HUES6 (cell line): ENCODE measurements around the gene POLR3B.

Experiments
- H3K27ac ChIP-seq: 2 replicates; pipeline ENCODE4 v1.7.0; 2013; ENCODE audit warnings: low read depth, mild to moderate bottlenecking, low read length, inconsistent platforms
- H3K27me3 ChIP-seq: 2 replicates; pipeline ENCODE4 v1.6.1; 2013; ENCODE audit warnings: low read length; ENCODE audit not compliant: control insufficient read depth, insufficient read depth
- H3K36me3 ChIP-seq: 2 replicates; pipeline ENCODE4 v1.6.1; 2013; ENCODE audit warnings: low read length; ENCODE audit not compliant: control insufficient read depth, insufficient read depth
- H3K4me1 ChIP-seq: 2 replicates; pipeline ENCODE4 v1.6.1; 2013; ENCODE audit warnings: low read length; ENCODE audit not compliant: control insufficient read depth, insufficient read depth
- H3K4me3 ChIP-seq: 2 replicates; pipeline ENCODE4 v1.5.1; 2013; ENCODE audit warnings: low read depth, low read length
- H3K9ac ChIP-seq: one replicate; pipeline ENCODE4 v1.6.1; 2013; ENCODE audit warnings: mild to moderate bottlenecking, low read length
- H3K9me3 ChIP-seq: 2 replicates; pipeline ENCODE4 v1.6.1; 2013; ENCODE audit warnings: low read depth, low read length; ENCODE audit not compliant: control insufficient read depth, insufficient read depth

Gene POLR3B

DNA sequence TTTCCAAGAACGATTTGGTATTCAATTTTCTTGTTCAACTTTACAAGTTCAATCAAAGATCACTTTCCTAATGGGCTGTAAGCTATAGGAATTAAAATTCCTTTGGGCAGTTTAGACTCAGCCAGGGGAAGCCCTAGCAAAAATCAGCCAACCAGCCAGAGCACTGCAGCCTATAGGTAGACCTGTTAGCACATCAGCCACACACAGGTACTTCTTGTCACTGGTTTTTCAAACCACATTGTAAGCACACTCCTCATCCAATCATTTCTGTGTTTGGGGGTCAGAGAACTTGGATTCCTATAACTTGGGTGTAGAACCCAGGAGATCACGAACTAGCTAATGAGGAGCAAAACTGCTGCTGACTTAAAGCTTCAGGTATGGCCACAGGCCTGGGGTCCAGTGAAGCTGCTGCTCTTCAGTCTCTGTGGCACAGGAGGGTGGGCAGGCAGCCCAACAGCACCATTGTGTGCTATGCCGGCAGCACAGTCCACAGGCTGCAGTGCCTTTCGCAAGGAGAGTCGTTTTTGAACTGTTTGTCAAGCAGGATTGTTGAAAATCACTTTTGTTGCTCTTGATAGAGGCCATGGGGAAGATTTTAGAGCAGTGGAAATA is 137.9 kb downstream of the POLR3B start:
- Histone ChIP-seq H3K4me3 (no peak overlapping the region), H3K27ac (no peak overlapping the region), H3K36me3 (peaks cover 6% of the 10 kb centered on the region; the same call in 1 of the 2 replicates), H3K9me3 (no peaks in the 10 kb centered on the region), H3K9ac (no peak overlapping the region), H3K4me1 (peaks cover 20% of the 10 kb centered on the region), H3K27me3 (no peaks in the 10 kb centered on the region)

DNA sequence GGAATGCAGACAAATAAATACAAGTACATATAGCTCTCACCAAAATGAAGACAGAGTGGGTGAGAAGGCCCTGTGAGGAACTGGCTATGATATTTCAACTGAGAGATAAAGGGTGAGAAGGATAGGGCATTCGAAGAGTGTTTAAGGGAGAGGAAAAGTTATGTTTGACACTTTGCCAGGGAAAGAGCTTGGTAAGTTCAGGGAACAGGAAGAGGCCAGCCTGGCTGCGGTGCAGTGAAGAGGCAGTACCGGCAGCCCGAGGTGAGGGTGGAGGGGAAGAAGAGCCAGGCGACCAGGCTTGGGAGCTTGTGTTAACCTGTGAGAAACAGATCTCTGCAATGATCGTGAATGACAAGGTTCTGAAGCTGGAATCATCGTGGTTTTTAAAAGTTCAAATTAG is 140.5 kb downstream of the POLR3B start:
- no peak overlapping the region for H3K27ac ChIP-seq
- peaks cover 6% of the 10 kb centered on the region; the same call in 1 of the 2 replicates for H3K36me3 ChIP-seq

DNA sequence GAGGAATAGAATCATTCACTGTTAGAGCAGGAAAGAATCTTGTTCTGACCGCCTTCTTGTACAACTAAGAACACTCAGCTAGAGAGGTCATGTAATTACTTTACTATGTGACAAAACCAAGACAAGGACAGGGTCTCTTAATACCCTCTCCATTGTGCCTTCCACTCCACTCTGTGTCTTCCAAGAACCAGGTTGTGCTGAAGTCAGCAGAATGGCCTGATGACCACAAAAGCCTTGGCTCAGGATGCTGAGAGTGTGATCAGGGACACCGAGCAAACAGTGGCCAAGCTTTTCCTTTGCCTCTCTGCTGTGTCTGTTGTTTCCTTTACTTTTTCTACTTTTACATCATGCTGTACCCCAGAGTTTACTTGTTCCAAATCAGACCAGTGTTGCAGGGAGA is 142.1 kb downstream of the POLR3B start:
- no peaks in the 10 kb centered on the region for H3K27me3 ChIP-seq
- H3K36me3 ChIP-seq, result peaks cover 6% of the 10 kb centered on the region
- no peaks in the 10 kb centered on the region for H3K9me3 ChIP-seq
- no peak overlapping the region for H3K27ac ChIP-seq
- H3K4me3 ChIP-seq, result no peak overlapping the region
- H3K9ac ChIP-seq, result no peak overlapping the region
- H3K4me1 ChIP-seq, result no peaks in the 10 kb centered on the region

More for the DNA sequence above, 140.5 kb downstream of the POLR3B start:
- Histone ChIP-seq H3K4me3 (no peak overlapping the region), H3K4me1 (peaks cover 7% of the 10 kb centered on the region; the same call in 1 of the 2 replicates), H3K27me3 (no peaks in the 10 kb centered on the region), H3K9me3 (no peaks in the 10 kb centered on the region), H3K9ac (no peak overlapping the region)

DNA sequence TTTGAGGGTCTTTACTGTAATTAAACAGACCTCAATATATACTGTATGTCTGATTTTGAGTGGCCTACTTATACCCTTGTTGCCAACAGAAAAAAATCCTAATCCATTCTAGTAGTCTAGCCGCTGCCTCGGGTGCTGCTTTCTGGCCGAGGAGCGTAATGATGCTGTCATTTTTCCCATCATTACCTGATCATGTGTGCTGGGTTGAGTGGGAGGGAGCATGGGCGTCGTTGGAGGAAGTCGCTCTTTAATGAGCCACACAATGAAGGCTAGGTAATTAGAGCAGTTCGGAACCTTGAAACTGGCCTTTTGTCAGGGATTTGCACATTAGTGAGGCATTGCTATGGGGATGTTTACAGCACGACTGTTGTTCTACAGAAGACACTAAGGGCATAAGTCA is 149.1 kb downstream of the POLR3B start:
- Histone ChIP-seq H3K27me3 (no peaks in the 10 kb centered on the region), H3K9me3 (no peaks in the 10 kb centered on the region), H3K4me1 (peaks cover 7% of the 10 kb centered on the region; the same call in 1 of the 2 replicates), H3K9ac (no peak overlapping the region), H3K36me3 (no peaks in the 10 kb centered on the region; the same call in none of the 2 replicates), H3K27ac (no peak overlapping the region), H3K4me3 (no peak overlapping the region)

DNA sequence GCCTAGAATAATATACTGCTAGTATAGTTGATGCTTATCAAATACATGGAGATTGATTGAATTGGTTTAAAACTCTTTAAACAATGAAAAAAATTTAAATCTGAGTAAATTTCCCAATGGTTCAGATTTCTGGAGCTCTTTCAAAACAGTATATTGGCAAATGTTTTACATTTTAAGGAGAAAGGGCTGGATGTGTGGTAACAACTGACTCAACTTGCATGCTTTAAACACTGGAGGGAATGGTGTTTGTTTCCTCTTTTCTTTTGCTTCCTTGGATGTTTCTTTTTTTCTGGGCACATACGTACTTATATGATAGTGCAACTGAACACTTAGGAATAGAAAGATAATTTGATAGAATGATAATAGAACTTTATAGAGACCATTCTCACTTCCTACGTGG is 151.4 kb downstream of the POLR3B start:
- Histone ChIP-seq H3K9me3 (no peaks in the 10 kb centered on the region), H3K9ac (no peak overlapping the region), H3K27me3 (no peaks in the 10 kb centered on the region), H3K4me3 (no peak overlapping the region), H3K4me1 (peaks cover 7% of the 10 kb centered on the region; the same call in 1 of the 2 replicates), H3K27ac (no peak overlapping the region), H3K36me3 (no peaks in the 10 kb centered on the region; the same call in 1 of the 2 replicates)

DNA sequence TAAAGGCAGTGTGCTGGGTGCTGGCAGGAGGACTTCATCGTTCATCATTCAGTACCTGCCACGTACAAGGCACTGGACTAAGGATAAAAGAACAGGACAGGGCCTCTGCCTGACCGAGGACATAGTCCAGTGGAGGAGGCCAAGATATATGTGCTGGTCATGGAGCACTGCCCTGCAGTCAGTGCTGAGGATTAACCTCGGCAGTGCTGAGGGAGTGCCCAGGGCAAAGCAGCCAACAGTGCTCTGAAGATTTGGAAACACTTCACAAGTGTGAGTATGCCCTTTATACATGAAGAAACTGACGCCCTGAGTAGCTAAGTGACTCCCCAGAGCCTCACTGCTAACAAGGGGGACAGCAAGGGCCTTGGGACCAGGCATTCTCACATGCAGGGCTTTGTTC is 153.8 kb downstream of the POLR3B start:
- H3K4me1 ChIP-seq, result peaks cover 6% of the 10 kb centered on the region; the same call in 1 of the 2 replicates
- H3K36me3 ChIP-seq, result no peaks in the 10 kb centered on the region
- no peaks in the 10 kb centered on the region for H3K27me3 ChIP-seq
- H3K9me3 ChIP-seq, result no peaks in the 10 kb centered on the region
- no peak overlapping the region for H3K27ac ChIP-seq
- H3K9ac ChIP-seq, result no peak overlapping the region
- H3K4me3 ChIP-seq, result no peak overlapping the region

DNA sequence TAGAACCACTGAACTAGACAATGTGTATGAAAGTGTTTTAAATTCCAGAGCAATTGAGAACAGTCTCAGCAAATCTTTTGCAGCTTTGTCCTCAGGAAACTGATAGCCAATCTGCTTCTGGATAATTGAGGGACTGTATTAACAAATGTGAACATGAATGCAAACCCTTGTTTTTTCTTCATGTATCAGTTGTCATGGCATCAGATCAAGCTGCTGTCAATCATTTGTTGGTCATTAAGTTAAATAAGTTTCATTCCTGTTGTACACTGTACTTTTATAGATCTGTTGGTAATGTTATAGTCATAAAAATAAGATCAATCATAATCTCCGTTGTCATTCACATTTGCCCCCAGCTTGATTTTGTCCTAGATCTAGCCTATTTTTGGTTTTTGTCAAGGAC is 159.8 kb downstream of the POLR3B start:
- H3K27me3 ChIP-seq, result no peaks in the 10 kb centered on the region
- no peaks in the 10 kb centered on the region for H3K9me3 ChIP-seq
- H3K36me3 ChIP-seq, result no peaks in the 10 kb centered on the region
- H3K27ac ChIP-seq, result no peak overlapping the region
- no peak overlapping the region for H3K9ac ChIP-seq
- H3K4me1 ChIP-seq, result no peaks in the 10 kb centered on the region
- no peak overlapping the region for H3K4me3 ChIP-seq

DNA sequence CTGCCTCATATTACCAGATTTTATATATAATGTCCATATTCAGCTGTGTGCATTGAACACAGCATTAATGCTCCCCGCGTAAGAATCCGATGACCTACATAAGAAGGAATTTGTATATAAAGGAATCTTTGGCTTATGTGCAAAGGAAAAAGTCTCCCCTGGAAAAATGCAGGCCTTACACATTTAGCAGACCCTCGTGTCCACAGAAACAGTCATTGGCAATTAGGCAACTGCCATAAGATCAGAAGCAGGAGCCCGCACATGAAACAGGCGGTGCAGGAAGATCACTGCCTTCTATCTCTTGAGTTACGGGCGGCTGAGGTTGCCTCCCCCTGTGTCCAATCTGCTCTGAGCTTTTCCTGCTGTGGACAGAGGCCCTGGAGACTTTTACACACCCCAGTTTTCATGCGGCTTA is 162.1 kb downstream of the POLR3B start:
- Histone ChIP-seq H3K27ac (no peak overlapping the region), H3K36me3 (no peaks in the 10 kb centered on the region), H3K4me1 (no peaks in the 10 kb centered on the region), H3K9me3 (no peaks in the 10 kb centered on the region), H3K9ac (no peak overlapping the region), H3K4me3 (no peak overlapping the region), H3K27me3 (no peaks in the 10 kb centered on the region)

DNA sequence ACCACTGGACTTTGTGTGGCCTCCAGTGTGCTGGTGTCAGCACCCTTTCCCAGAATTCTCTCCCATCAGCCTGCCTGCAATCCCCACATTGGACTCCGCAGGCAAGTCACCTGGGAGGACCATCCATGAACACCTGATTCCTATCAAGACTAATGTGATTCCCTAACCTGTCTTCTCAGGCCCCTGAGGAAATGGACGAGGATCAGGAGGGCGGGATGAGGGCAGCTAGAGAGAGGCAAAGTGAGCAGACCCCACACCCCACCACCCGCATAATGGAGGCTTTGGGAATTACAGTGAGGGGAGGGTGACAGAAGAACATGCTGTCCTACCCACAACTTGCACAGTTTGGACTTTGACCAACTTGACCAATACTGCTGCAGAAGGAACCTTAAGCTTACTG is 164.4 kb downstream of the POLR3B start:
- no peak overlapping the region for H3K4me3 ChIP-seq
- no peaks in the 10 kb centered on the region for H3K27me3 ChIP-seq
- H3K9ac ChIP-seq, result no peak overlapping the region
- H3K4me1 ChIP-seq, result no peaks in the 10 kb centered on the region
- no peaks in the 10 kb centered on the region for H3K9me3 ChIP-seq
- H3K36me3 ChIP-seq, result no peaks in the 10 kb centered on the region
- no peak overlapping the region for H3K27ac ChIP-seq

DNA sequence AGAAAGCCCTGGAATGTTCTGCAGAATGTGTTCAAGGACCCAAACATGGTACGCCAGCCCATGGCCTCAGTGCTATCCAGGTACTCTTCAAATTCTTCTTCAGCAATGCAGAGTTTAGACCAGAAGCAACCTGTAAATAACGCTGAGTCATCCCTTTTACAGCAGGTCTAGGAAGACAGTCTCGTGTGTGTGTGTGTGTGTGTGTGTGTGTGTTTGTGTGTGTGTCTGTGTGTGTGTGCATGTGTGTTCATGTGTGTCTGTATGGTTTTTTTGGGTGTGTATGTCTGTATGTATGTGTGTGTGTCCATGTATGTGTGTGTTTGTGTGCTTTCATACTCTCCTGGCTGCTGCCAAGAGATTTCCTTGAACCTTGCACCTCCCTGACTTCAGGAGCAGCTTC is 165.2 kb downstream of the POLR3B start:
- Histone ChIP-seq H3K4me3 (no peak overlapping the region), H3K9ac (no peak overlapping the region), H3K27ac (no peak overlapping the region), H3K27me3 (no peaks in the 10 kb centered on the region), H3K36me3 (no peaks in the 10 kb centered on the region), H3K9me3 (no peaks in the 10 kb centered on the region), H3K4me1 (no peaks in the 10 kb centered on the region)

DNA sequence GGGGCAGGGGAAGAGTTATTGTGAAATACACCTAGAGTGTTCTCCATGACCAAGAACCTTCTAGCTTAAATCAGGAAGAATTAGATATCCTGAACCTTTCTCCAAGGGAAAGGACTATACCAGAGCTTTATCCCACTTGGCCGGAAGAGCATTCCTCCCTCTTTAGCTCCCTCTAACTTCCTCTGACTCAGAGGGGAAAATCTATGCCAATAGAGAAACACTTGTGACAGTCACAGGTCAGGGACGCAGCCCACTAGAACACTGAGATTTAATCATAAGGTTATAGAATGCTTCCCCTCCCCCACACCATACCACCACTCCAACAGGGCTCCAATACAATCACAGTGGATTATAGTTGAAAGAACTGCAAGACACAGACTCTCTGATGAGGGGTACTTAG is 169.8 kb downstream of the POLR3B start:
- no peaks in the 10 kb centered on the region for H3K36me3 ChIP-seq
- no peaks in the 10 kb centered on the region for H3K27me3 ChIP-seq
- H3K9me3 ChIP-seq, result no peaks in the 10 kb centered on the region
- H3K9ac ChIP-seq, result no peak overlapping the region
- no peak overlapping the region for H3K4me3 ChIP-seq
- no peak overlapping the region for H3K27ac ChIP-seq
- H3K4me1 ChIP-seq, result no peaks in the 10 kb centered on the region
